ENCODE results near the gene AKR7A3. TPM values are rescaled to one million over a fixed set of nuclear protein-coding genes. Genes with fewer than 3 reads are reported as not detected.
"Not testable (repeated sequence)": the region's sequence is repeated elsewhere in the genome, so short reads cannot be mapped to it uniquely, and the experiment has no call there.

AKR7A3 gene
- total RNA-seq, 4 donors from 2014 or later, result 0.50 to 2.4 (median 2.0) TPM

GRCh38 chr1:19258353-19258752, 30.2 kb downstream of the AKR7A3 start:
- DNase-seq, result no peak
- Histone ChIP-seq H3K4me3 (no peak overlapping the region), H3K4me1 (peaks cover 3 to 23% (median 6%) of the 10 kb centered on the region in 3 donors), H3K27me3 (no peaks in the 10 kb centered on the region), H3K27ac (no peak overlapping the region), H3K9me3 (no peaks in the 10 kb centered on the region), H3K36me3 (peaks cover 16 to 59% (median 22%) of the 10 kb centered on the region in 3 donors)
- intact Hi-C loops (cut with DNase I), result loop anchor here (10.0 kb wide), 1 partner anchor 396 kb away; no protein-coding TSS in a partner anchor
- TF ChIP-seq POLR2A (IDR thresholded peaks at IDR 0.05), result no peak
- TF ChIP-seq CTCF (IDR thresholded peaks at IDR 0.05), result no peak
- 92 to 93% methylated on average over 1 to 6 of the region's 10 CpGs for WGBS, 2 donors

GRCh38 chr1:19257178-19257914, 31.2 kb downstream of the AKR7A3 start:
- no peak for DNase-seq
- intact Hi-C loops (cut with DNase I), result loop anchor here (10.0 kb wide), 1 partner anchor 397 kb away; no protein-coding TSS in a partner anchor
- TF ChIP-seq POLR2A (IDR thresholded peaks at IDR 0.05) (no peak), CTCF (IDR thresholded peaks at IDR 0.05) (no peak)
- Histone ChIP-seq H3K27me3 (no peaks in the 10 kb centered on the region), H3K9me3 (no peaks in the 10 kb centered on the region), H3K4me3 (no peak overlapping the region), H3K27ac (no peak overlapping the region), H3K36me3 (peaks cover 16 to 59% (median 22%) of the 10 kb centered on the region in 3 donors), H3K4me1 (peaks cover 13 to 33% (median 16%) of the 10 kb centered on the region in 3 donors)
- 55 to 66% methylated on average over 7 to 8 of the region's 15 CpGs for WGBS, 2 donors

- 93 to 95% methylated on average over 3 to 5 of the region's 5 CpGs for WGBS, 2 donors
- H3K27ac ChIP-seq, H3K9me3 ChIP-seq, H3K27me3 ChIP-seq, DNase-seq, H3K4me3 ChIP-seq: not testable (repeated sequence)
- intact Hi-C loops (cut with DNase I), result loop anchor here (10.0 kb wide), 1 partner anchor 398 kb away; no protein-coding TSS in a partner anchor
- Histone ChIP-seq H3K4me1 (peaks cover 17 to 39% (median 18%) of the 10 kb centered on the region in 3 donors), H3K36me3 (peaks cover 16 to 59% (median 22%) of the 10 kb centered on the region in 3 donors)
Observed at GRCh38 chr1:19256301-19256700, 32.3 kb downstream of the AKR7A3 start.

- TF ChIP-seq CTCF (IDR thresholded peaks at IDR 0.05) (no peak), POLR2A (IDR thresholded peaks at IDR 0.05) (no peak)
- H3K36me3 ChIP-seq, result peaks cover 16 to 56% (median 22%) of the 10 kb centered on the region in 3 donors
- intact Hi-C loops (cut with DNase I), result loop anchor here (10.0 kb wide), 1 partner anchor 400 kb away; no protein-coding TSS in a partner anchor
Observed at GRCh38 chr1:19255288-19255687, 33.3 kb downstream of the AKR7A3 start.

GRCh38 chr1:19254416-19254815, 34.2 kb downstream of the AKR7A3 start:
- H3K4me3 ChIP-seq, result no peak overlapping the region
- H3K27me3 ChIP-seq, result no peaks in the 10 kb centered on the region
- no peak for DNase-seq
- intact Hi-C loops (cut with DNase I), result loop anchor here (10.0 kb wide), 1 partner anchor 400 kb away; no protein-coding TSS in a partner anchor
- no peak overlapping the region for H3K27ac ChIP-seq
- H3K4me1 ChIP-seq, result peaks cover 17 to 45% (median 26%) of the 10 kb centered on the region in 3 donors
- H3K9me3 ChIP-seq, result no peaks in the 10 kb centered on the region
- H3K36me3 ChIP-seq, result peaks cover 11 to 47% (median 22%) of the 10 kb centered on the region in 3 donors
- TF ChIP-seq CTCF (IDR thresholded peaks at IDR 0.05) (no peak), POLR2A (IDR thresholded peaks at IDR 0.05) (no peak)

More at GRCh38 chr1:19255288-19255687, 33.3 kb downstream of the AKR7A3 start:
- Histone ChIP-seq H3K27ac (no peak overlapping the region), H3K27me3 (no peaks in the 10 kb centered on the region), H3K9me3 (no peaks in the 10 kb centered on the region), H3K4me1 (peaks cover 17 to 40% (median 24%) of the 10 kb centered on the region in 3 donors), H3K4me3 (no peak overlapping the region)
- 79 to 82% methylated on average over 2 to 4 of the region's 4 CpGs for WGBS, 2 donors
- no peak for DNase-seq
